B cell (primary cell): ENCODE results near the gene DPP9. TPM values are rescaled to one million over a fixed set of nuclear protein-coding genes. Genes with fewer than 3 reads are reported as not detected.

ENCODE experiments used
- ATAC-seq: fragments of 200-7000 bp; cut with Tn5 transposase; one replicate; pipeline ENCODE4 v1.10.0; 2021; ENCODE audit warnings: low read depth, mild to moderate bottlenecking, moderate number of reproducible peaks, moderate library complexity
- CTCF ChIA-PET: fragments of 350-600 bp; sonication (Branson Sonifier 250); formaldehyde crosslinking; loops from one replicate; lab custom pipeline; 2021; ENCODE audit warnings: antibody characterized with exemption, inconsistent platforms; lab: Charles Lee
- POLR2A ChIA-PET: fragments of 350-600 bp; sonication (Branson Sonifier 250); formaldehyde crosslinking; loops from one replicate; lab custom pipeline; 2021; ENCODE audit warnings: antibody characterized with exemption; lab: Charles Lee
- DNase-seq: peaks from one replicate; pipeline ENCODE4 v3.0.0; 2013
- H2AFZ ChIP-seq: 2 replicates; pipeline ENCODE4 v1.6.1; 2012; ENCODE audit warnings: mild to moderate bottlenecking, low read depth, low read length; ENCODE audit not compliant: insufficient read depth, poor library complexity, severe bottlenecking
- H3K27ac ChIP-seq, 2 donors: 1 replicate in 1 of 2; 2 replicates in 1 of 2; pipeline ENCODE4 v1.5.1; 2012 to 2013; ENCODE audit warnings: low read length in 2 of 2, mild to moderate bottlenecking in 2 of 2, moderate library complexity in 1 of 2
- H3K27me3 ChIP-seq, 4 experiments: fragments of 200-600 bp in 1 of 4; sonication (generic) in 1 of 4; replicated peaks in 1 of 4; 1 replicate in 2 of 4; 2 replicates in 2 of 4; pipeline versions ENCODE4 v1.6.1 to v1.7.0; 2013 to 2016; ENCODE audit warnings: low read length in 3 of 4, mild to moderate bottlenecking in 2 of 4, mixed read lengths in 1 of 4, moderate library complexity in 1 of 4; ENCODE audit not compliant: insufficient read depth in 4 of 4, control insufficient read depth in 3 of 4; ENCODE audit errors: control extremely low read depth in 1 of 4
- H3K36me3 ChIP-seq, 2 experiments: replicated peaks in 1 of 2; 1 replicate in 1 of 2; 2 replicates in 1 of 2; pipeline versions ENCODE4 v1.6.1 to v1.7.1; 2013; ENCODE audit warnings: low read length in 1 of 2; ENCODE audit not compliant: insufficient read depth in 2 of 2, control insufficient read depth in 1 of 2; ENCODE audit errors: control extremely low read depth in 1 of 2, extremely low read depth in 1 of 2
- H3K4me1 ChIP-seq, 2 donors: fragments of 200-600 bp in 1 of 2; sonication (generic) in 1 of 2; 1 replicate in 1 of 2; 2 replicates in 1 of 2; pipeline versions ENCODE4 v1.5.1 to v1.6.1; 2013 to 2017; ENCODE audit warnings: low read length in 2 of 2; ENCODE audit not compliant: control insufficient read depth in 2 of 2, insufficient read depth in 2 of 2
- H3K4me2 ChIP-seq: replicated peaks from 2 replicates; pipeline ENCODE3; 2012; ENCODE audit warnings: mild to moderate bottlenecking, low read depth, low read length; ENCODE audit not compliant: poor library complexity, severe bottlenecking
- H3K4me3 ChIP-seq, 5 experiments: fragments of 200-600 bp in 1 of 5; sonication (generic) in 1 of 5; 1 replicate in 3 of 5; 2 replicates in 2 of 5; pipeline versions ENCODE4 v1.5.1 to v1.7.0; 2011 to 2016; ENCODE audit warnings: low read length in 4 of 5, mild to moderate bottlenecking in 4 of 5, low read depth in 2 of 5, control low read depth in 1 of 5, moderate library complexity in 1 of 5; ENCODE audit not compliant: insufficient read depth in 1 of 5; ENCODE audit errors: control extremely low read depth in 1 of 5, extremely low read depth in 1 of 5
- H3K79me2 ChIP-seq: fragments of 200-600 bp; sonication (generic); one replicate; pipeline ENCODE4 v1.6.0; 2016; ENCODE audit warnings: low read length; ENCODE audit not compliant: control insufficient read depth, insufficient read depth
- H3K9ac ChIP-seq: fragments of 200-600 bp; sonication (generic); 2 replicates; pipeline ENCODE4 v1.6.1; 2017; ENCODE audit warnings: mild to moderate bottlenecking, low read length, moderate library complexity
- H3K9me3 ChIP-seq, 3 donors: one replicate each; pipeline versions ENCODE4 v1.6.1 to v1.7.1; 2013; ENCODE audit warnings: low read length in 2 of 3; ENCODE audit not compliant: control insufficient read depth in 2 of 3, insufficient read depth in 1 of 3; ENCODE audit errors: control extremely low read depth in 1 of 3
- H4K20me1 ChIP-seq: 2 replicates; pipeline ENCODE4 v1.6.0; 2012; ENCODE audit warnings: mild to moderate bottlenecking, low read length; ENCODE audit not compliant: insufficient read depth, control insufficient read depth, poor library complexity, severe bottlenecking
- H3K27ac Mint-ChIP-seq: one replicate; pipeline ENCODE4 v1.8.0; 2021; ENCODE audit warnings: mixed read lengths
- H3K27me3 Mint-ChIP-seq: one replicate; pipeline ENCODE4 v1.8.0; 2021; ENCODE audit warnings: mixed read lengths
- H3K4me1 Mint-ChIP-seq: one replicate; pipeline ENCODE4 v1.8.0; 2021; ENCODE audit warnings: mixed read lengths
- H3K4me3 Mint-ChIP-seq: one replicate; pipeline ENCODE4 v1.8.0; 2021; ENCODE audit warnings: mixed read lengths
- H3K9me3 Mint-ChIP-seq: one replicate; pipeline ENCODE4 v1.8.0; 2022; ENCODE audit warnings: mixed read lengths; ENCODE audit not compliant: insufficient read depth
- CTCF ChIP-seq: fragments of 200-600 bp; IDR thresholded peaks from one replicate; pipeline ENCODE4 v1.8.0; 2022; ENCODE audit warnings: antibody characterized with exemption, mild to moderate bottlenecking
- EZH2 ChIP-seq: IDR thresholded peaks from 2 replicates; pipeline ENCODE4 v1.6.1; 2012; ENCODE audit warnings: borderline replicate concordance, low read depth, mild to moderate bottlenecking, moderate library complexity, low read length; ENCODE audit not compliant: insufficient read depth, poor library complexity, severe bottlenecking
- WGBS: methylation state at CpG from one replicate; pipeline ENCODE4 v1.1.5; 2013; ENCODE audit warnings: missing lambda C conversion rate; ENCODE audit not compliant: insufficient coverage; 5-methylcytosine and 5-hydroxymethylcytosine counted together
- intact Hi-C: fragments of 100-400 bp; cut with micrococcal nuclease; formaldehyde crosslinking; loops from one replicate; pipeline ENCODE4 v1.10.0; 2022
- polyA plus RNA-seq: library from polyadenylated mRNA; depleted of rRNA; stranded (reverse); fragments of >200 nt; gene quantifications from 2 replicates; pipeline ENCODE4 v1.2.3, GENCODE V29; 2012
- total RNA-seq, 2 donors: library from RNA; stranded (reverse); fragments of 120-200 nt in 1 of 2; gene quantifications; 1 replicate in 1 of 2; 2 replicates in 1 of 2; pipeline versions ENCODE4 v1.2.3 to v1.2.4, GENCODE V29; 2013 to 2022

The DPP9 gene
- total and polyA plus RNA-seq, 2 donors (not counting 1 experiment from before 2014, with no cell fraction given), result 47.3 to 109 TPM

- H3K27ac ChIP-seq, result no peak overlapping the region
- H3K27ac Mint-ChIP-seq, result no peak overlapping the region
- no peak for TF ChIP-seq CTCF
- TF ChIP-seq EZH2, result no peak
- no peaks in the 10 kb centered on the region for H3K36me3 ChIP-seq
- H3K79me2 ChIP-seq, result no peaks in the 10 kb centered on the region
- H3K4me3 ChIP-seq, result no peak overlapping the region
- intact Hi-C loops, result no loop called here
- no peaks in the 10 kb centered on the region for H3K9me3 Mint-ChIP-seq
- H3K4me1 ChIP-seq, result peaks cover 0 to under 1% of the 10 kb centered on the region in 2 donors
- H3K9ac ChIP-seq, result no peak overlapping the region
- no peak overlapping the region for H3K4me2 ChIP-seq
- H3K27me3 ChIP-seq, result peaks cover 0 to 14% (median 2%) of the 10 kb centered on the region in 4 experiments
- H3K27me3 Mint-ChIP-seq, result peaks cover 36% of the 10 kb centered on the region
- ChIA-PET CTCF (no interaction called here), POLR2A (interaction anchor here (0.7 kb wide), 1 partner anchor 1768 kb away, joined by 6 read pairs; no protein-coding TSS in a partner anchor)
- 0% methylated on average over 1 of the region's 6 CpGs for WGBS
- peaks cover 1% of the 10 kb centered on the region for H3K4me1 Mint-ChIP-seq
- ATAC-seq, result no peak
- no peak overlapping the region for H3K4me3 Mint-ChIP-seq
- peak; percentile 30 for DNase-seq
- no peaks in the 10 kb centered on the region for H3K9me3 ChIP-seq
- H2AFZ ChIP-seq, result no peak overlapping the region
- no peaks in the 10 kb centered on the region for H4K20me1 ChIP-seq
Measured at GRCh38 chr19:4754248-4754647, 30.6 kb upstream of the DPP9 start.

- no peak for ATAC-seq
- intact Hi-C loops, result no loop called here
- H3K27me3 Mint-ChIP-seq, result peaks cover 36% of the 10 kb centered on the region
- CTCF ChIA-PET, result no interaction called here
- no peak overlapping the region for H3K4me3 Mint-ChIP-seq
- Histone ChIP-seq H3K36me3 (no peaks in the 10 kb centered on the region), H3K4me3 (no peak overlapping the region), H3K9ac (no peak overlapping the region), H3K27ac (no peak overlapping the region), H3K9me3 (no peaks in the 10 kb centered on the region), H3K4me2 (no peak overlapping the region), H3K4me1 (no peaks in the 10 kb centered on the region), H3K27me3 (peaks cover 0 to 16% (median 2%) of the 10 kb centered on the region in 4 experiments), H3K79me2 (no peaks in the 10 kb centered on the region), H2AFZ (no peak overlapping the region), H4K20me1 (no peaks in the 10 kb centered on the region)
- no peak overlapping the region for H3K27ac Mint-ChIP-seq
- no peaks in the 10 kb centered on the region for H3K4me1 Mint-ChIP-seq
- no peak for DNase-seq
- no peaks in the 10 kb centered on the region for H3K9me3 Mint-ChIP-seq
- POLR2A ChIA-PET, result no interaction called here
- TF ChIP-seq CTCF (no peak), EZH2 (no peak)
- WGBS, result 79% methylated on average over 9 of the region's 18 CpGs
Measured at GRCh38 chr19:4749870-4750590, 26.4 kb upstream of the DPP9 start.
